SK-MEL-5 (cell line): ENCODE data around the gene GJC2. TPM values are rescaled to one million over a fixed set of nuclear protein-coding genes. Genes with fewer than 3 reads are reported as not detected.

Experiments used
- DNase-seq: peaks from one replicate; pipeline ENCODE4 v3.0.0-alpha.2; 2016; ENCODE audit warnings: low read depth, low spot score
- in situ Hi-C: cut with HindIII; loops from 2 replicates; pipeline ENCODE4 v1.10.0; 2016; ENCODE audit warnings: low sequenced_read_pairs, high pct_unique_total_duplicates, low pct_unique_long_range_greater_than_20kb
- total RNA-seq: library from RNA; depleted of rRNA; stranded (reverse); fragments of >200 nt; shearing (Covaris generic); gene quantifications from 2 replicates; pipeline ENCODE4 v1.2.3, GENCODE V29; 2014

The GJC2 gene
- total RNA-seq, 1 experiment from 2014 or later, result 0.16 TPM

GRCh38 chr1:228141226-228142044 is 8.3 kb upstream of the GJC2 start:
- in situ Hi-C loops, result no loop called here
- peak; percentile 24 for DNase-seq

GRCh38 chr1:228142155-228142691 is 7.5 kb upstream of the GJC2 start:
- in situ Hi-C loops, result no loop called here
- no peak for DNase-seq

- in situ Hi-C loops, result no loop called here
- no peak for DNase-seq
Measured at GRCh38 chr1:228142701-228143136, 7.0 kb upstream of the GJC2 start.

- no peak for DNase-seq
- in situ Hi-C loops, result no loop called here
Measured at GRCh38 chr1:228143480-228144192, 6.1 kb upstream of the GJC2 start.

- no peak for DNase-seq
- in situ Hi-C loops, result no loop called here
Measured at GRCh38 chr1:228144193-228144992, 5.3 kb upstream of the GJC2 start.

GRCh38 chr1:228144993-228145343 is 4.8 kb upstream of the GJC2 start:
- no peak for DNase-seq
- in situ Hi-C loops, result no loop called here

GRCh38 chr1:228145463-228146416 is 4.0 kb upstream of the GJC2 start:
- in situ Hi-C loops, result no loop called here
- DNase-seq, result no peak

- DNase-seq, result no peak
- in situ Hi-C loops, result no loop called here
Measured at GRCh38 chr1:228146417-228147150, 3.1 kb upstream of the GJC2 start.

- in situ Hi-C loops, result no loop called here
- DNase-seq, result no peak
Measured at GRCh38 chr1:228147151-228147693, 2.5 kb upstream of the GJC2 start.

GRCh38 chr1:228147768-228148167 is 2.0 kb upstream of the GJC2 start:
- DNase-seq, result no peak
- in situ Hi-C loops, result no loop called here

- DNase-seq, result no peak
- in situ Hi-C loops, result no loop called here
Measured at GRCh38 chr1:228148196-228148861, 1.4 kb upstream of the GJC2 start.

GRCh38 chr1:228148935-228149405 is 760 bp upstream of the GJC2 start:
- no peak for DNase-seq
- in situ Hi-C loops, result no loop called here

- DNase-seq, result no peak
- in situ Hi-C loops, result no loop called here
Measured at GRCh38 chr1:228150120-228150460, 360 bp downstream of the GJC2 start.

- no peak for DNase-seq
- in situ Hi-C loops, result no loop called here
Measured at GRCh38 chr1:228150461-228151179, 890 bp downstream of the GJC2 start.
